HepG2 (cell line): ENCODE results near the gene KATNB1. TPM values are rescaled to one million over a fixed set of nuclear protein-coding genes. Genes with fewer than 3 reads are reported as not detected.

ENCODE experiments used
- ATAC-seq: fragments of 200-7000 bp; cut with Tn5 transposase; 3 replicates; pipeline ENCODE4 v1.9.1; 2020; ENCODE audit warnings: mild to moderate bottlenecking, moderate library complexity
- BruUV-seq: library from RNA; stranded (reverse); fragments of 400-500 nt; replicated peaks from 2 replicates; lab custom pipeline; 2021; lab: Mats Ljungman, UMichigan
- CTCF ChIA-PET: fragments of 300-600 bp; formaldehyde crosslinking; extraction: SDS; loops from one replicate; lab custom pipeline; 2021; ENCODE audit warnings: low total read pairs, inconsistent platforms, low intra/inter-chr PET ratio; lab: Yijun Ruan, JAX
- POLR2A ChIA-PET: fragments of 350-600 bp; sonication (Branson Sonifier 250); formaldehyde crosslinking; loops from one replicate; lab custom pipeline; 2020; ENCODE audit warnings: antibody characterized with exemption, inconsistent platforms; lab: Yijun Ruan, JAX
- DNase-seq: peaks from one replicate; pipeline ENCODE4 v3.0.0-alpha.2; 2015; ENCODE audit warnings: low spot score
- FAIRE-seq: peaks from 3 replicates; lab custom pipeline; 2011; peaks lifted over from hg19 to GRCh38; lab: Jason Lieb, UNC
- H2AFZ ChIP-seq: one replicate; pipeline ENCODE4 v1.6.1; 2011; ENCODE audit warnings: low read length, inconsistent platforms
- H3K27ac ChIP-seq: fragments of 300-600 bp; 3 replicates; pipeline ENCODE4 v1.8.0; 2011; ENCODE audit warnings: mixed run types, mild to moderate bottlenecking, mixed read lengths, low read length, inconsistent platforms; ENCODE audit not compliant: insufficient read depth; ENCODE audit errors: extremely low read length
- H3K27me3 ChIP-seq, 2 experiments: fragments of 200-600 bp in 1 of 2; 2 replicates in 1 of 2; 3 replicates in 1 of 2; pipeline versions ENCODE4 v1.6.0 to v1.8.0; 2011; ENCODE audit warnings: low read length in 2 of 2, mild to moderate bottlenecking in 2 of 2, moderate library complexity in 2 of 2, inconsistent platforms in 1 of 2; ENCODE audit not compliant: insufficient read depth in 2 of 2, control insufficient read depth in 1 of 2
- H3K36me3 ChIP-seq, 2 experiments: fragments of 200-600 bp in 1 of 2; replicated peaks in 1 of 2; 2 replicates in 1 of 2; 3 replicates in 1 of 2; pipeline versions ENCODE4 v1.5.1 to v1.8.0; 2011; ENCODE audit warnings: low read length in 2 of 2, inconsistent platforms in 1 of 2; ENCODE audit not compliant: insufficient read depth in 2 of 2, control insufficient read depth in 1 of 2
- H3K4me1 ChIP-seq: 2 replicates; pipeline ENCODE4 v1.5.1; 2012; ENCODE audit warnings: low read length, inconsistent platforms; ENCODE audit not compliant: insufficient read depth
- H3K4me2 ChIP-seq: 2 replicates; pipeline ENCODE4 v1.6.0; 2011; ENCODE audit warnings: low read depth, low read length, inconsistent platforms
- H3K4me3 ChIP-seq, 3 experiments: fragments of 200-600 bp in 1 of 3; sonication (generic), shearing (Covaris generic) in 1 of 3; replicated peaks in 1 of 3; 2 replicates each; pipeline ENCODE4 v1.5.1; 2011 to 2016; ENCODE audit warnings: low read length in 3 of 3, inconsistent platforms in 2 of 3, low read depth in 2 of 3, mild to moderate bottlenecking in 2 of 3, control low read depth in 1 of 3, mixed read lengths in 1 of 3; ENCODE audit not compliant: insufficient read depth in 1 of 3
- H3K79me2 ChIP-seq: one replicate; pipeline ENCODE4 v1.6.1; 2011; ENCODE audit warnings: low read length, inconsistent platforms; ENCODE audit not compliant: insufficient read depth
- H3K9ac ChIP-seq: 2 replicates; pipeline ENCODE4 v1.6.0; 2011; ENCODE audit warnings: mild to moderate bottlenecking, low read depth, low read length, inconsistent platforms; ENCODE audit not compliant: insufficient read depth
- H3K9me3 ChIP-seq: 2 replicates; pipeline ENCODE4 v1.5.1; 2012; ENCODE audit warnings: mild to moderate bottlenecking, low read length
- H4K20me1 ChIP-seq: 2 replicates; pipeline ENCODE4 v1.6.0; 2011; ENCODE audit warnings: inconsistent platforms, mild to moderate bottlenecking, low read length, moderate library complexity; ENCODE audit not compliant: insufficient read depth
- HDAC1 ChIP-seq: sonication (generic); formaldehyde crosslinking; IDR thresholded peaks from 2 replicates; pipeline ENCODE4 v1.5.1; 2020; ENCODE audit warnings: mild to moderate bottlenecking, missing genetic modification reagents
- KLF15 ChIP-seq: sonication (generic); formaldehyde crosslinking; IDR thresholded peaks from 2 replicates; pipeline ENCODE4 v1.8.1; 2023; ENCODE audit warnings: borderline replicate concordance, mild to moderate bottlenecking, inconsistent platforms, missing genetic modification reagents, mixed read lengths
- NONO ChIP-seq, 2 experiments: fragments of 450-650 bp in 1 of 2; sonication (generic) in 1 of 2; formaldehyde crosslinking in 1 of 2; IDR thresholded peaks in 1 of 2; conservative IDR thresholded peaks in 1 of 2; 2 replicates each; pipeline versions ENCODE4 v1.6.1 to v1.8.0; 2017 to 2022; ENCODE audit warnings: mild to moderate bottlenecking in 1 of 2, missing genetic modification reagents in 1 of 2, moderate library complexity in 1 of 2
- NR2F1 ChIP-seq, 2 experiments: fragments of 450-650 bp in 1 of 2; formaldehyde crosslinking in 1 of 2; IDR thresholded peaks; 2 replicates each; pipeline versions ENCODE4 v1.5.0 to v1.6.1; 2016 to 2020; ENCODE audit warnings: mild to moderate bottlenecking in 1 of 2, missing compliant biosample characterization in 1 of 2, missing genetic modification reagents in 1 of 2, moderate library complexity in 1 of 2
- POGZ ChIP-seq: sonication (generic); formaldehyde crosslinking; IDR thresholded peaks from 2 replicates; pipeline ENCODE4 v1.4.0; 2020; ENCODE audit warnings: mild to moderate bottlenecking, missing genetic modification reagents
- SUZ12 ChIP-seq: fragments of 150-350 bp; IDR thresholded peaks from 2 replicates; pipeline ENCODE4 v1.6.1; 2014; ENCODE audit warnings: low read depth, low read length
- ZBTB38 ChIP-seq: sonication (generic); formaldehyde crosslinking; IDR thresholded peaks from 2 replicates; pipeline ENCODE4 v1.5.1; 2020; ENCODE audit warnings: mild to moderate bottlenecking, missing genetic modification reagents
- ZMYM3 ChIP-seq: sonication (generic); formaldehyde crosslinking; IDR thresholded peaks from 2 replicates; pipeline ENCODE4 v1.5.1; 2020; ENCODE audit warnings: mild to moderate bottlenecking, missing genetic modification reagents
- ZNF292 ChIP-seq: sonication (generic); formaldehyde crosslinking; IDR thresholded peaks from 2 replicates; pipeline ENCODE4 v1.8.1; 2022; ENCODE audit warnings: mild to moderate bottlenecking, low read depth, missing genetic modification reagents, borderline replicate concordance
- ZNF503 ChIP-seq: sonication (generic); formaldehyde crosslinking; IDR thresholded peaks from 2 replicates; pipeline ENCODE4 v1.4.0; 2020; ENCODE audit warnings: missing genetic modification reagents
- ZNF703 ChIP-seq: sonication (generic); formaldehyde crosslinking; IDR thresholded peaks from 2 replicates; pipeline ENCODE4 v1.5.1; 2020; ENCODE audit warnings: missing genetic modification reagents, mild to moderate bottlenecking, moderate library complexity, borderline replicate concordance
- ZNF776 ChIP-seq: sonication (generic); formaldehyde crosslinking; IDR thresholded peaks from 2 replicates; pipeline ENCODE4 v1.4.0; 2020; ENCODE audit warnings: mild to moderate bottlenecking, missing genetic modification reagents
- ZNF816 ChIP-seq: sonication (generic); formaldehyde crosslinking; IDR thresholded peaks from 2 replicates; pipeline ENCODE4 v1.8.0; 2022; ENCODE audit warnings: missing genetic modification reagents, mild to moderate bottlenecking, borderline replicate concordance
- ZSCAN30 ChIP-seq: sonication (generic); formaldehyde crosslinking; IDR thresholded peaks from 2 replicates; pipeline ENCODE4 v1.5.0; 2020; ENCODE audit warnings: mild to moderate bottlenecking, missing genetic modification reagents
- ZXDC ChIP-seq: sonication (generic); formaldehyde crosslinking; IDR thresholded peaks from 2 replicates; pipeline ENCODE4 v1.5.0; 2020; ENCODE audit warnings: mild to moderate bottlenecking, missing genetic modification reagents
- WGBS: methylation state at CpG from one replicate; pipeline ENCODE4 v1.1.6; 2017; ENCODE audit warnings: low lambda C conversion rate; 5-methylcytosine and 5-hydroxymethylcytosine counted together
- in situ Hi-C: cut with HindIII; loops from 2 replicates; pipeline ENCODE4 v1.10.0; 2017; ENCODE audit warnings: low pct_unique_long_range_greater_than_20kb; ENCODE audit not compliant: extremely low pct_ligation_motif_present
- intact Hi-C: fragments of 100-400 bp; cut with micrococcal nuclease; formaldehyde crosslinking; loops from one replicate; pipeline ENCODE4 v1.10.0; 2022; ENCODE audit not compliant: unreplicated experiment
- polyA plus RNA-seq, 8 experiments: library from polyadenylated mRNA; depleted of rRNA in 3 of 8; stranded (reverse) in 7 of 8; unstranded in 1 of 8; fragments of >200 nt; fragmentation: Illumina TruSeq in 4 of 8; extraction: Trizol in 4 of 8; gene quantifications; 2 replicates each; pipeline versions ENCODE4 v1.2.1 to v1.2.3, GENCODE V29; 2011 to 2016; ENCODE audit warnings: low read depth in 4 of 8, missing spikeins in 1 of 8, mixed read lengths in 1 of 8; ENCODE audit not compliant: insufficient read depth in 1 of 8
- total RNA-seq, 5 experiments: library from RNA; depleted of rRNA; stranded (reverse); fragments of >200 nt; fragmentation: Illumina TruSeq; extraction: Trizol; gene quantifications; 2 replicates each; pipeline ENCODE4 v1.2.3, GENCODE V29; 2016; ENCODE audit warnings: low read depth in 1 of 5

The KATNB1 gene
- total and polyA plus RNA-seq, 2 of the 13 experiments (the other 11 are each of a cell fraction or from before 2014, with no cell fraction given) = 31.5 to 43.5 TPM

- TF ChIP-seq NONO (IDR thresholded peaks at IDR 0.05) (no peak), NONO (CRISPR knock-in tag; conservative IDR thresholded peaks at IDR 0.05) (no peak), SUZ12 (no peak), NR2F1 (CRISPR knock-in tag; IDR thresholded peaks at IDR 0.05) (0 out of 4 replicates have a peak, but pooled peaks of 1 of the 2 experiments have one; percentile 28), HDAC1 (CRISPR knock-in tag) (peak; percentile 24; the same call in 1 of the 2 replicates)
Measured at GRCh38 chr16:57688987-57689761, 46.4 kb upstream of the KATNB1 start (continued).

- ATAC-seq = no peak
- peak overlapping the region; percentile 55; the same call in 1 of the 2 replicates for H3K4me2 ChIP-seq
- H3K27me3 ChIP-seq = no peaks in the 10 kb centered on the region
- H3K36me3 ChIP-seq = no peaks in the 10 kb centered on the region
- peaks cover 73% of the 10 kb centered on the region for H3K4me1 ChIP-seq
- no peaks in the 10 kb centered on the region for H4K20me1 ChIP-seq
- in situ Hi-C loops (no loop called here), intact Hi-C loops (no loop called here)
- BruUV-seq = no TSS peak
- no peaks in the 10 kb centered on the region for H3K9me3 ChIP-seq
- H2AFZ ChIP-seq = no peak overlapping the region
- H3K27ac ChIP-seq = no peak overlapping the region
- H3K4me3 ChIP-seq = no peak overlapping the region
- H3K79me2 ChIP-seq = no peaks in the 10 kb centered on the region
- no peak for DNase-seq
- H3K9ac ChIP-seq = no peak overlapping the region
- WGBS = 77% methylated on average over 13 of the region's 13 CpGs
- ChIA-PET CTCF (no interaction called here), POLR2A (interaction anchor here (0.7 to 2.4 kb wide), 5 partner anchors 9 to 45 kb away, joined by 3 to 12 read pairs (median 7); partner anchors contain the start of genes ADGRG3 and KATNB1)
- no peak for FAIRE-seq
- TF ChIP-seq ZBTB38 (0 out of 2 replicates have a peak, but pooled peaks have one; percentile 2), ZXDC (CRISPR knock-in tag) (no peak), ZMYM3 (CRISPR knock-in tag) (peak; percentile 24; the same call in 1 of the 2 replicates), ZNF816 (no peak), ZNF503 (CRISPR knock-in tag) (no peak), ZSCAN30 (CRISPR knock-in tag) (no peak), ZNF776 (CRISPR knock-in tag) (0 out of 2 replicates have a peak, but pooled peaks have one; percentile 25), POGZ (no peak), KLF15 (CRISPR knock-in tag) (no peak), ZNF703 (CRISPR knock-in tag) (peak; percentile 4; the same call in 1 of the 2 replicates), ZNF292 (CRISPR knock-in tag) (0 out of 2 replicates have a peak, but pooled peaks have one; percentile 10)
Measured at GRCh38 chr16:57689762-57690558, 45.6 kb upstream of the KATNB1 start.
